SK-N-SH (cell line): ENCODE measurements around the gene PPP1R10. TPM values are rescaled to one million over a fixed set of nuclear protein-coding genes. Genes with fewer than 3 reads are reported as not detected.

ENCODE experiments used
- CTCF ChIA-PET: fragments of 300-600, 350-600 bp; formaldehyde crosslinking; extraction: SDS; loops from one replicate; lab custom pipeline; 2021; lab: Yijun Ruan, JAX
- POLR2A ChIA-PET: fragments of 350-600 bp; sonication (Branson Sonifier 250); formaldehyde crosslinking; extraction: SDS; loops from one replicate; lab custom pipeline; 2020; ENCODE audit warnings: antibody characterized with exemption, inconsistent platforms; lab: Yijun Ruan, JAX
- DNase-seq: peaks from one replicate; pipeline ENCODE4 v3.0.0; 2012
- H2AFZ ChIP-seq: fragments of 200-600 bp; sonication (generic); 2 replicates; pipeline ENCODE4 v1.8.1; 2016; ENCODE audit warnings: antibody characterized with exemption, mild to moderate bottlenecking, low read depth
- H3F3A ChIP-seq: fragments of 200-600 bp; sonication (generic); replicated peaks from 2 replicates; pipeline ENCODE3; 2016; ENCODE audit warnings: antibody characterized with exemption, mild to moderate bottlenecking; ENCODE audit not compliant: insufficient read depth
- H3K27ac ChIP-seq, 2 experiments: fragments of 200-500 bp in 1 of 2; fragments of 200-600 bp in 1 of 2; sonication (Bioruptor generic) in 1 of 2; sonication (generic), shearing (Covaris generic) in 1 of 2; 2 replicates each; pipeline versions ENCODE4 v1.5.1 to v1.6.1; 2014 to 2016; ENCODE audit warnings: low read depth in 2 of 2, inconsistent platforms in 1 of 2, low read length in 1 of 2, mild to moderate bottlenecking in 1 of 2, mixed read lengths in 1 of 2
- H3K27me3 ChIP-seq: fragments of 200-600 bp; sonication (generic), shearing (Covaris generic); 2 replicates; pipeline ENCODE4 v1.6.1; 2016; ENCODE audit warnings: mixed run types; ENCODE audit not compliant: insufficient read depth
- H3K36me3 ChIP-seq, 2 experiments: fragments of 200-500 bp in 1 of 2; fragments of 200-600 bp in 1 of 2; sonication (Bioruptor generic) in 1 of 2; sonication (generic) in 1 of 2; replicated peaks in 1 of 2; 2 replicates each; pipeline versions ENCODE3 to v1.5.1; 2014 to 2016; ENCODE audit warnings: low read length in 1 of 2, mild to moderate bottlenecking in 1 of 2; ENCODE audit not compliant: insufficient read depth in 2 of 2, control insufficient read depth in 1 of 2
- H3K4me1 ChIP-seq, 2 experiments: fragments of 200-500 bp in 1 of 2; fragments of 200-600 bp in 1 of 2; sonication (Bioruptor generic) in 1 of 2; sonication (generic), shearing (Covaris generic) in 1 of 2; 2 replicates each; pipeline versions ENCODE4 v1.5.1 to v1.6.1; 2014 to 2016; ENCODE audit warnings: low read depth in 1 of 2, low read length in 1 of 2, mixed run types in 1 of 2; ENCODE audit not compliant: insufficient read depth in 2 of 2, control insufficient read depth in 1 of 2
- H3K4me2 ChIP-seq: fragments of 200-600 bp; sonication (generic), shearing (Covaris generic); 2 replicates; pipeline ENCODE4 v1.6.1; 2017; ENCODE audit warnings: mixed run types
- H3K4me3 ChIP-seq, 2 experiments: fragments of 200-500 bp in 1 of 2; fragments of 200-600 bp in 1 of 2; sonication (Bioruptor generic) in 1 of 2; sonication (generic), shearing (Covaris generic) in 1 of 2; 2 replicates each; pipeline versions ENCODE4 v1.5.1 to v1.8.1; 2014 to 2016; ENCODE audit warnings: low read depth in 2 of 2, inconsistent platforms in 1 of 2, low read length in 1 of 2, mild to moderate bottlenecking in 1 of 2, mixed read lengths in 1 of 2, moderate library complexity in 1 of 2
- H3K79me2 ChIP-seq: fragments of 200-600 bp; sonication (generic); 2 replicates; pipeline ENCODE4 v1.8.1; 2017; ENCODE audit warnings: mild to moderate bottlenecking; ENCODE audit not compliant: insufficient read depth
- H3K9ac ChIP-seq: fragments of 200-600 bp; sonication (generic); 2 replicates; pipeline ENCODE4 v1.6.1; 2017; ENCODE audit warnings: mixed run types
- H3K9me2 ChIP-seq: fragments of 200-600 bp; sonication (generic); 2 replicates; pipeline ENCODE4 v1.6.1; 2017; ENCODE audit warnings: mixed run types
- H3K9me3 ChIP-seq: fragments of 200-600 bp; sonication (generic); 2 replicates; pipeline ENCODE4 v1.6.1; 2017; ENCODE audit warnings: mixed run types, mild to moderate bottlenecking, moderate library complexity
- H4K20me1 ChIP-seq: fragments of 200-600 bp; sonication (generic); 2 replicates; pipeline ENCODE4 v1.6.1; 2017; ENCODE audit warnings: mild to moderate bottlenecking, mixed run types; ENCODE audit not compliant: insufficient read depth
- ELF1 ChIP-seq: IDR thresholded peaks from 2 replicates; pipeline ENCODE4 v1.4.0; 2012
- EP300 ChIP-seq, 2 experiments: IDR thresholded peaks; 2 replicates each; pipeline versions ENCODE4 v1.4.0 to v1.6.1; 2012; ENCODE audit warnings: borderline replicate concordance in 1 of 2, low read depth in 1 of 2, low read length in 1 of 2
- FOXM1 ChIP-seq: IDR thresholded peaks from 2 replicates; pipeline ENCODE4 v1.4.0; 2012; ENCODE audit warnings: low read depth, mild to moderate bottlenecking
- GABPA ChIP-seq: IDR thresholded peaks from 2 replicates; pipeline ENCODE4 v1.4.0; 2012; ENCODE audit warnings: low read depth, mild to moderate bottlenecking
- GATA2 ChIP-seq: sonication (generic); formaldehyde crosslinking; IDR thresholded peaks from 2 replicates; pipeline ENCODE4 v1.5.0; 2020; ENCODE audit warnings: mild to moderate bottlenecking, missing genetic modification reagents
- RXRA ChIP-seq: IDR thresholded peaks from 2 replicates; pipeline ENCODE4 v1.4.0; 2012; ENCODE audit warnings: low read depth, mild to moderate bottlenecking, borderline replicate concordance
- WGBS: methylation state at CpG from one replicate; pipeline ENCODE4 v1.1.6; 2017; ENCODE audit warnings: low lambda C conversion rate; 5-methylcytosine and 5-hydroxymethylcytosine counted together
- polyA plus RNA-seq, 3 experiments: library from polyadenylated mRNA; depleted of rRNA; stranded (reverse); fragments of >200 nt; gene quantifications; 2 replicates each; pipeline ENCODE4 v1.2.3, GENCODE V29; 2012
- TF ChIP-seq, protein P1 (sequence below): IDR thresholded peaks from 2 replicates; pipeline ENCODE4 v1.6.1; 2012; ENCODE audit warnings: mild to moderate bottlenecking, low read depth, low read length, moderate library complexity

The PPP1R10 gene
- polyA plus RNA-seq, 1 of the 3 experiments (the other 2 are of a cell fraction), result 16.8 TPM

DNA sequence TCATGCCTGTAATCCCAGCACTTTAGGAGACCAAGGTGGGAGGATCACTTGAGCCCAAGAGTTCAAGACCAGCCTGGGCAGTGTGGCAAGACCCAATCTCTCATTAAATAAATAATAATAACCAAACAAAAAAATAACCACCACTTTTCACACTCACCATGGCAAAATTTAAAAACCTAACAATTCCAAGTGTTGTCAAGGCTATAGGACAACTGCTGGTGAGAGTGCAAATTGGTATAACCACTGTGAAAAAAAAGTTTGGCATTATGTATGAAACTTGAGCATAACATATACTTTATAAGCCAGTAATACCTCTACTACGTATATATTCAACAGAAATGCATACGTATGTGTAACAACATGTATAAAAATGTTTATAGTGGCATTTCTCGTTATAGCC is 56.1 kb downstream of the PPP1R10 start:
- Histone ChIP-seq H3K79me2 (peaks cover 34% of the 10 kb centered on the region), H3K4me1 (peaks cover 8 to 9% of the 10 kb centered on the region in 2 experiments; a peak in 3 of 4 replicates), H3K9me2 (no peaks in the 10 kb centered on the region), H3K27me3 (no peaks in the 10 kb centered on the region), H3K9me3 (no peaks in the 10 kb centered on the region), H3K9ac (no peak overlapping the region), H3K4me2 (no peak overlapping the region), H3K4me3 (no peak overlapping the region), H3K36me3 (peaks cover 27 to 36% of the 10 kb centered on the region in 2 experiments), H4K20me1 (no peaks in the 10 kb centered on the region), H3F3A (peaks cover 16% of the 10 kb centered on the region), H2AFZ (no peak overlapping the region), H3K27ac (no peak overlapping the region)
- ChIA-PET CTCF (no interaction called here), POLR2A (no interaction called here)
- DNase-seq, result no peak
- TF ChIP-seq EP300 (IDR thresholded peaks at IDR 0.05; ENCODE audit: borderline replicate concordance in 1 of 2, low read depth in 1 of 2, low read length in 1 of 2), result no peak
- TF ChIP-seq FOXM1, result no peak
- TF ChIP-seq ELF1, result no peak
- TF ChIP-seq GABPA, result no peak
- TF ChIP-seq, protein P1, sequence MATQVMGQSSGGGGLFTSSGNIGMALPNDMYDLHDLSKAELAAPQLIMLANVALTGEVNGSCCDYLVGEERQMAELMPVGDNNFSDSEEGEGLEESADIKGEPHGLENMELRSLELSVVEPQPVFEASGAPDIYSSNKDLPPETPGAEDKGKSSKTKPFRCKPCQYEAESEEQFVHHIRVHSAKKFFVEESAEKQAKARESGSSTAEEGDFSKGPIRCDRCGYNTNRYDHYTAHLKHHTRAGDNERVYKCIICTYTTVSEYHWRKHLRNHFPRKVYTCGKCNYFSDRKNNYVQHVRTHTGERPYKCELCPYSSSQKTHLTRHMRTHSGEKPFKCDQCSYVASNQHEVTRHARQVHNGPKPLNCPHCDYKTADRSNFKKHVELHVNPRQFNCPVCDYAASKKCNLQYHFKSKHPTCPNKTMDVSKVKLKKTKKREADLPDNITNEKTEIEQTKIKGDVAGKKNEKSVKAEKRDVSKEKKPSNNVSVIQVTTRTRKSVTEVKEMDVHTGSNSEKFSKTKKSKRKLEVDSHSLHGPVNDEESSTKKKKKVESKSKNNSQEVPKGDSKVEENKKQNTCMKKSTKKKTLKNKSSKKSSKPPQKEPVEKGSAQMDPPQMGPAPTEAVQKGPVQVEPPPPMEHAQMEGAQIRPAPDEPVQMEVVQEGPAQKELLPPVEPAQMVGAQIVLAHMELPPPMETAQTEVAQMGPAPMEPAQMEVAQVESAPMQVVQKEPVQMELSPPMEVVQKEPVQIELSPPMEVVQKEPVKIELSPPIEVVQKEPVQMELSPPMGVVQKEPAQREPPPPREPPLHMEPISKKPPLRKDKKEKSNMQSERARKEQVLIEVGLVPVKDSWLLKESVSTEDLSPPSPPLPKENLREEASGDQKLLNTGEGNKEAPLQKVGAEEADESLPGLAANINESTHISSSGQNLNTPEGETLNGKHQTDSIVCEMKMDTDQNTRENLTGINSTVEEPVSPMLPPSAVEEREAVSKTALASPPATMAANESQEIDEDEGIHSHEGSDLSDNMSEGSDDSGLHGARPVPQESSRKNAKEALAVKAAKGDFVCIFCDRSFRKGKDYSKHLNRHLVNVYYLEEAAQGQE, result no peak
- 94% methylated on average over 3 of the region's 3 CpGs for WGBS

DNA sequence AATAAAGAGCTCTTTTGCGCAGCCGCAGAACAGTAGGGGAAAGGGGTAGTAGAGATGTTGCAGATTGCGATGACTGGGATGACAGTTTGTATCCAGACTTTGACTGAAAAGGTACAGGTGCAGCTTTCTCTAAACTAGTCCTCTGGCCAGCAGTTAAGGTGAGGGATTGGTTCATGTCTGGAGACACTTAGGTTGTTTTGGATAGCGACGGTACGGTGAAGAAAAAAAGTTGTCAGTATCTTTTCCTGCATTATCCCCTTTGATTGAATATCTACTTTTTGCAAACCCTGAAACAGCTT is 59.4 kb downstream of the PPP1R10 start:
- peak overlapping the region; percentile 93 for H3K9ac ChIP-seq
- H3K27ac ChIP-seq, result peak overlapping the region; percentile 90 to 99
- H3K4me1 ChIP-seq, result peaks cover 15 to 17% of the 10 kb centered on the region in 2 experiments
- H4K20me1 ChIP-seq, result no peaks in the 10 kb centered on the region
- ChIA-PET CTCF (interaction anchor here (4.0 to 9.4 kb wide), 2 partner anchors 15 to 40 kb away, joined by 17 to 140 read pairs; no protein-coding TSS in a partner anchor), POLR2A (interaction anchor here (0.9 to 3.6 kb wide), 6 partner anchors 9 to 1277 kb away, joined by 3 to 22 read pairs (median 8); partner anchors contain the start of gene ABCF1)
- H3K4me3 ChIP-seq, result peak overlapping the region; percentile 93 to 99
- no peaks in the 10 kb centered on the region for H3K27me3 ChIP-seq
- H2AFZ ChIP-seq, result no peak overlapping the region; the same call in 1 of the 2 replicates
- H3K9me2 ChIP-seq, result no peaks in the 10 kb centered on the region
- H3K9me3 ChIP-seq, result no peaks in the 10 kb centered on the region
- DNase-seq, result no peak
- H3K4me2 ChIP-seq, result peak overlapping the region; percentile 95
- 0% methylated on average over 6 of the region's 6 CpGs for WGBS
- H3K79me2 ChIP-seq, result peaks cover 41% of the 10 kb centered on the region
- H3F3A ChIP-seq, result peaks cover 10% of the 10 kb centered on the region
- H3K36me3 ChIP-seq, result peaks cover 32 to 42% of the 10 kb centered on the region in 2 experiments
- peak; percentile 0; the same call in 1 of the 2 replicates for TF ChIP-seq GATA2 (CRISPR knock-in tag)
- TF ChIP-seq RXRA, result no peak
